ENCODE measurements around the gene NECTIN3. TPM values are rescaled to one million over a fixed set of nuclear protein-coding genes. Genes with fewer than 3 reads are reported as not detected.

The NECTIN3 gene
- total RNA-seq, 1 experiment from 2014 or later: 75.8 TPM

GRCh38 chr3:111236836-111237713 is 165.5 kb downstream of the NECTIN3 start:
- no peaks in the 10 kb centered on the region for H3K9me3 ChIP-seq
- Mint-ChIP-seq H3K9me3 (ENCODE audit: unreplicated experiment) (no peaks in the 10 kb centered on the region), H3K4me3 (ENCODE audit: unreplicated experiment) (no peak overlapping the region), H3K36me3 (ENCODE audit: insufficient read depth, unreplicated experiment) (no peaks in the 10 kb centered on the region), H3K4me1 (ENCODE audit: low read depth, unreplicated experiment) (no peaks in the 10 kb centered on the region), H3K27ac (ENCODE audit: unreplicated experiment) (no peak overlapping the region), H3K27me3 (ENCODE audit: insufficient read depth, unreplicated experiment) (no peaks in the 10 kb centered on the region)
- no TSS peak for BruUV-seq (replicated peaks)
- POLR2A ChIA-PET: no interaction called here
- H3K27me3 ChIP-seq (replicated peaks; ENCODE audit: control insufficient read depth, insufficient read depth, low read length): no peaks in the 10 kb centered on the region
- no peaks in the 10 kb centered on the region for H3K36me3 ChIP-seq (ENCODE audit: control insufficient read depth, insufficient read depth, low read length)
- intact Hi-C loops (cut with micrococcal nuclease; ENCODE audit: unreplicated experiment): no loop called here
- H3K4me3 ChIP-seq (ENCODE audit: low read depth, low read length): no peak overlapping the region
- H3K4me1 ChIP-seq: no peaks in the 10 kb centered on the region
- CTCF ChIA-PET: no interaction called here
- no peak for DNase-seq
- TF ChIP-seq CTCF (IDR thresholded peaks at IDR 0.05; ENCODE audit: insufficient read depth in 1 of 2, low read depth in 1 of 2, low read length in 1 of 2, severe bottlenecking in 1 of 2, unreplicated experiment in 1 of 2): no peak

DNA sequence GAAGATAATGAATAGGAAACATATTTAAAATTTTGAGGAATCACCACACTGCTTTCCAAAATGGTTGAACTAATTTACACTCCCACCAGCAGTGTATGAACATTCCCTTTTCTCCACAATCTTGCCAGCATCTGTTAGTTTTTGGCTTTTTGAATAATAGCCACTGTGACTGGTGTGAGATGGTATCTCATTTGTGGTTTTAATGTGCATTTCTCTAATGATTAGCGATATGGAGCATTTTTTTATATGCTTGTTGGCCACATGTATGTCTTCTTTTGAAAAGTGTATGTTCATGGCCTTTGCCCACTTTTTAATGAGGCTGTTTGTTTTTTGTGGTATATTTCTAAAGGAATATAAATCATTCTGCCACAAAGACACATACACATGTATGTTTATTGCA is 166.3 kb downstream of the NECTIN3 start:
- no peaks in the 10 kb centered on the region for H3K27me3 Mint-ChIP-seq (ENCODE audit: insufficient read depth, unreplicated experiment)
- BruUV-seq (replicated peaks): no TSS peak
- H3K4me3 Mint-ChIP-seq (ENCODE audit: unreplicated experiment): no peak overlapping the region
- no peak overlapping the region for H3K27ac Mint-ChIP-seq (ENCODE audit: unreplicated experiment)
- H3K4me1 ChIP-seq: no peaks in the 10 kb centered on the region
- H3K36me3 ChIP-seq (ENCODE audit: control insufficient read depth, insufficient read depth, low read length): no peaks in the 10 kb centered on the region
- H3K4me1 Mint-ChIP-seq (ENCODE audit: low read depth, unreplicated experiment): no peaks in the 10 kb centered on the region
- no peak overlapping the region for H3K4me3 ChIP-seq (ENCODE audit: low read depth, low read length)
- ChIA-PET POLR2A (no interaction called here), CTCF (no interaction called here)
- no peak for DNase-seq
- intact Hi-C loops (cut with micrococcal nuclease; ENCODE audit: unreplicated experiment): no loop called here
- no peaks in the 10 kb centered on the region for H3K36me3 Mint-ChIP-seq (ENCODE audit: insufficient read depth, unreplicated experiment)
- TF ChIP-seq CTCF (IDR thresholded peaks at IDR 0.05; ENCODE audit: insufficient read depth in 1 of 2, low read depth in 1 of 2, low read length in 1 of 2, severe bottlenecking in 1 of 2, unreplicated experiment in 1 of 2): no peak
- no peaks in the 10 kb centered on the region for H3K27me3 ChIP-seq (replicated peaks; ENCODE audit: control insufficient read depth, insufficient read depth, low read length)
- no peaks in the 10 kb centered on the region for H3K9me3 ChIP-seq
- H3K9me3 Mint-ChIP-seq (ENCODE audit: unreplicated experiment): no peaks in the 10 kb centered on the region

- ChIA-PET CTCF (no interaction called here), POLR2A (no interaction called here)
- no peaks in the 10 kb centered on the region for H3K27me3 ChIP-seq (replicated peaks; ENCODE audit: control insufficient read depth, insufficient read depth, low read length)
These were observed 167.3 kb downstream of the NECTIN3 start for GRCh38 chr3:111238885-111239284.

More at GRCh38 chr3:111238885-111239284, 167.3 kb downstream of the NECTIN3 start:
- Mint-ChIP-seq H3K9me3 (ENCODE audit: unreplicated experiment) (peaks cover 7% of the 10 kb centered on the region), H3K27ac (ENCODE audit: unreplicated experiment) (no peak overlapping the region), H3K4me1 (ENCODE audit: low read depth, unreplicated experiment) (no peaks in the 10 kb centered on the region), H3K27me3 (ENCODE audit: insufficient read depth, unreplicated experiment) (no peaks in the 10 kb centered on the region), H3K36me3 (ENCODE audit: insufficient read depth, unreplicated experiment) (no peaks in the 10 kb centered on the region), H3K4me3 (ENCODE audit: unreplicated experiment) (no peak overlapping the region)
- Histone ChIP-seq H3K4me3 (ENCODE audit: low read depth, low read length) (no peak overlapping the region), H3K4me1 (no peaks in the 10 kb centered on the region), H3K9me3 (no peaks in the 10 kb centered on the region), H3K36me3 (ENCODE audit: control insufficient read depth, insufficient read depth, low read length) (no peaks in the 10 kb centered on the region)
- DNase-seq: no peak
- no peak for TF ChIP-seq CTCF (IDR thresholded peaks at IDR 0.05; ENCODE audit: insufficient read depth in 1 of 2, low read depth in 1 of 2, low read length in 1 of 2, severe bottlenecking in 1 of 2, unreplicated experiment in 1 of 2)
- no TSS peak for BruUV-seq (replicated peaks)
- intact Hi-C loops (cut with micrococcal nuclease; ENCODE audit: unreplicated experiment): no loop called here

All from Caco-2 (cell line).